HG03196 (cell line): ENCODE measurements around the gene CRIM1.
"Not testable (repeated sequence)": the region's sequence is repeated elsewhere in the genome, so short reads cannot be mapped to it uniquely, and the experiment has no call there.

ENCODE experiments used
- ATAC-seq: cut with Tn5 transposase; IDR thresholded peaks from one replicate; pipeline ENCODE4 v1.9.1; 2021; ENCODE audit not compliant: unreplicated experiment

CRIM1 gene

DNA sequence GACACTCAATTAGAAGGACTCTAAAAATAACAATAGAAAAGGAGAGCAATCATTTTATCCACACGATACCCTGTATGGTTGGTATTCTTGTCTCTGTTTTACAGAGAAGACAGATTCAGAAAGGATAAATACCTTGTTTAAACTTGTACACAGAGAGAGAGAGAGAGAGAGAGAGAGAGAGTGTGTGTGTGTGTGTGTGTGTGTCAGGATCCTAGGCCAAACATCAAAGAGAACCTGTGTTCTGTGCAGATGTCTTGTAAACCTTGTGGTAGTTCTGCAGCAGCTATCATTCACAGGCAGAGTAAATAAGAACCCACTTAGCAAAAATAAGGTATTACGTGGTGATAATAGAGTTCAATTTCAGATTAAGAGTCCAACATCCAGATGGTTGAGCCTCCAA is 4.3 kb upstream of the CRIM1 start:
- ATAC-seq: no peak

DNA sequence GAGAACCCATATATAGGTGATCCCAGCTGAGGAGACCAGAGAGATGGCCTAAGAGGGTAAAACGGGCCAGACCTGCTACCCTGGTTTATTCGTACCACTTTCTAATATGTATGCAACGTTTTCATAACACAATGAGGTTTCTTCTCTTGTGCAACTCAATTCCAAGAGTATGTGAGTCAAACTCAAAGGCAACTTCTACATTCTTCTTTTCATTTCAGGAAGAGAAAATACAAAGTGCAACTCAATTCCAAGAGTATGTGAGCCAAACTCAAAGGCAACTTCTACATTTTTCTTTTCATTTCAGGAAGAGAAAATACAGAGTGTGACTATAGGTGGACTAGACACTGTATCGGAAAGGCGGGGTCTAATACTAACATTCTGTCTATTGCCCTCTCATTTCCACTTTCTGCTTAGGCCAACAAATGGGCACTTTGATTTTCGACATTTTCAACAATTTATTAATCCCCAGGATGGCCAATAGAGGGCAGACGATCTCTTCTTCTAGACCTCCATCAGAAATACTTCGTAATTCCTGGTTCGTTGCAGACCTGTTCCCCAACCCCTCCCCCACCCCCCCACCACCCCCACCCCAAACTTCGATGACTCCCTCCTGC is 3.7 kb upstream of the CRIM1 start:
- ATAC-seq: no peak

DNA sequence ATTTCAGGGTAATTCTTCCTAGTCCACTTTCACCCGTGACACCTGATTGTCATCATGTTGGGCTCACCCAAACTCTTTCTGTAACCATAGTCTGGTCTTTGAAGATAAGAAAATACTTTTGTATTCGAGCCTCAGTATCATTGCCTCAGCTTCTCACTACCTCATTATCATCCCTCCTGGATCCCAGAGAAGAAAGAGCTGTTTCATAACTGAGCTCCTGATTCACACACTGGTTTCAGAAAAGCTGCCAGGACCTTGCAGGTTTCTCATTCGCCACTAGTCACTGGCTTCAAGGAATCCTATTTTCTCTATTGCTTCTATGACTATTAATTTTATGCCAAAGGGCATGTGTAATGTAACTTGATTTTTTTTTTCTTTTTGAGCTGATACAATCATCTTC is 2.9 kb upstream of the CRIM1 start:
- no peak for ATAC-seq

DNA sequence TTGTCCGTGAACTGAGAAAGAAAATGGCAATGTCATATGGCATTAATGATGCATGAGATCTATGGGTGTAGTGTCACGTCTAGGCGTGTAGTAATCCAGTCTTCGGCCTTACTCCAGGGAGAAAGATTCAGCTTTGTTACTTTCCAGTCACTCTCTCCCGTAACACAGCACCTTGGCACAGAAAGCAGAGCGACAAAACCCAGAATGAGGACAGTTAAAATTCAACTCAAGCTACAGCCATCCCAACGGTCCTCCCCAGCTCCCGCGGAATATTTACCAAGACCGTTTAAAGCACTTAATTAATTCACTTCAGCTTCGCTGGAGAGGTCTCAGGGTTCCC is 797 bp upstream of the CRIM1 start:
- ATAC-seq: no peak

DNA sequence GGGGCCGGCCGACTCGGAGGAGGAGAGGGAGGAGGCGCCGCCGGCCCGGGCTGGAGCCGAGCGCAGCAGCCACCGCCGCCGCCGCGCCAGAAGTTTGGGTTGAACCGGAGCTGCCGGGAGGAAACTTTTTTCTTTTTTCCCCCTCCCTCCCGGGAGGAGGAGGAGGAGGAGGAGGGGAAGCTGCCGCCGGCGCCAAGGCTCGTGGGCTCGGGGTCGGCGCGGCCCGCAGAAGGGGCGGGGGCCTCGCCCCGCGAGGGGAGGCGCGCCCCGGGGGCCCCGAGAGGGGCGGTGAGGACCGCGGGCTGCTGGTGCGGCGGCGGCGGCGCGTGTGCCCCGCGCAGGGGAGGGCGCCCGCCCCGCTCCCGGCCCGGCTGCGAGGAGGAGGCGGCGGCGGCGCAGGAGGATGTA is 316 bp downstream of the CRIM1 start:
- ATAC-seq: no peak

DNA sequence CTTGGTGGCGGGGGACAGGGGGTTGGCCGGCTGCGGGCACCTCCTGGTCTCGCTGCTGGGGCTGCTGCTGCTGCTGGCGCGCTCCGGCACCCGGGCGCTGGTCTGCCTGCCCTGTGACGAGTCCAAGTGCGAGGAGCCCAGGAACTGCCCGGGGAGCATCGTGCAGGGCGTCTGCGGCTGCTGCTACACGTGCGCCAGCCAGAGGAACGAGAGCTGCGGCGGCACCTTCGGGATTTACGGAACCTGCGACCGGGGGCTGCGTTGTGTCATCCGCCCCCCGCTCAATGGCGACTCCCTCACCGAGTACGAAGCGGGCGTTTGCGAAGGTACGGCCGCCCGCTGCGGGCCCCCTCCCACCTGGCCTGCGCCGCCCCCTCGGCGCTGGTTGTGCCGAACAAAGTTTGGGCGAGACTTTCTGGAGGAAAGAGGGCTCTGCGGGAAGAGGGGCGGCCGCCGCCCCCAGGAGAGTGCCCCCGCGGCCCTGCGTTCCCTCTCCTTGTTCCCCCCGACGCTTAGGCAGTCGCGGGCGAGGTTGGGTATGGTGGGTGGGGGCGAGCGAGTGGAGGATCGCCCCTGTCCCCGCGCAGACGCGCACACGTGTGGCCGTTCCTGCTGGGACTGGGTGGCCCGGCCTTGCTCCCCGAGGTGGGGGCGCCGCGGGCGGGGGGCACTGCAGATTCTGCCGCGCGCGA is 866 bp downstream of the CRIM1 start:
- peak; percentile 17 for ATAC-seq

DNA sequence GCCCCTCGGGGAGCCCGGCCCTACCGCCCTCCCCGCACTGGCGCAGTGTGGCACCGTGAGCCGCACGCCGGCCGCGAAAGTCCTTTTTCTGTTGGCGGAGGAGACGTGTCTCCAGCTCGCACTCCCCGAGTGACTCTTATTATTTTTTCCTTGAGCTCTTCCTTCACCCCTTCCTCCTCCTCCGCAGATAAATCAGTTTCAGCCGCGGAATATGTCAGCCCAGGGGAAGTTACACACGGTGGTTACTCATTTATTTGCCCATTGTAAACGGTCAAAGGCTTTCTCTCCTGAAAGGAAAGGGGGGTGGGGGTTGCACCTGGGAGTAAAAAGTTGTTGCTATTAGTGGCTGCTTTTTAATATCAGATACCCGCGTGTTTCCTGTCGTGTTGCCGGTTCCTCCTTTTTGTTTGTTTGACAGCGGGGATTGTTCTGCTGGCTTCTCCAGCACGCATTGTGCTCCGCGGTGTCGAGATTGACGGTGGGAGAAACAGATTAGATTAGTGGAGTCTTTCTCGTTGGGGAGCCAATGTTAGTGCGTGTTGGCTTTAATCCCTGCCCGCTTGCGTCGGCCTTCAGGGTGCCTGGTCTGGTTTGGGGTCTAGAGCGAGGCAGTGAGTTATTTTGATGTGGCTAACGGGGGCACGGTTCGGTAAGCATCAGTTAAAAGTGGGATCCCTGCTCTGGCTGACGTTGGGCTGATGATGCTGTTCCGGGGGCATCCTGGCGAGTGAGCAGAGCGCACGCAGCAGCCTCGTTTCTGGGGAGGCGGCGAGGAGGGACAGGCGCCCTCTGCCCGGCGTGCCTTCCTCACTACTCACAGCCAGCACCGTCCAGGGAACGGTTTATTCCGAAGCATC is 1.6 kb downstream of the CRIM1 start:
- ATAC-seq: peak; percentile 41

DNA sequence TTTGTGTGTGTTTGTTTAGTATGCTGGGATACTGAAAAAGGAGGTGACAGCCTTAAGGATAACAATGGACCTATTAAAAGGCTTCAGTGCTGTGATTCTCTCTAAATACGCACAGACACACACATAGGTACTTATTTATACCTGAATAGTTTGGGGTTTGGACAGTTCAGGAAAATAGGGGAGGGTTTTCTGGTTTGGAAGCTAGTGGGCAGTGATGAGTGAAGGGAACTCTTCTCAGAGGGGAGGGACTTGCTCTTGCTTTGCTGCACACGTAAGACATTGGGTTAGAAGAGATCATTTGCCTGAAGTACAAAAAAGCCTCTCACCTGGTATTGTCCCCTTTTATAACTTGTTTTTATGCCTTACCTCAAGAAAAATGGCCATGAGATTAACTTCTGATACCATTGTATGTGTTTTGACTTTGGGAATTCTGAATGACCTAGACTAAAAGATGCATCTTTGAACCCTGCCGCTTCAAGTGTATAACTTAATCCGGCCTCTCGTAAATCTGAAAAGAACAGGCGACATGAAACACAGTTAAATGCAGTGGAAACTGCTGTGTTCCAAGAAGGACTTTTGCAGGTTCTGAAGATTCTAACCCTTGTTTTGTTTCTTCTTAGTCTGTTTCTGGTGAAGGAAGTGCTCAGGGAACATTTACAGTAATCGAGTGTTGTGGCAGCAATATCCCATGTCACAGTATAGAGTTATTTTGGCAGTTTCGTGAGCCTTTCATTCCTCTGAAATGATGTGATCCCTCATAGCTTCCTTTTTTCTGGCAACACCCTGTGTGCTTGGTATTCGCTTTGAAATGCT is 2.5 kb downstream of the CRIM1 start:
- ATAC-seq: peak; percentile 22

DNA sequence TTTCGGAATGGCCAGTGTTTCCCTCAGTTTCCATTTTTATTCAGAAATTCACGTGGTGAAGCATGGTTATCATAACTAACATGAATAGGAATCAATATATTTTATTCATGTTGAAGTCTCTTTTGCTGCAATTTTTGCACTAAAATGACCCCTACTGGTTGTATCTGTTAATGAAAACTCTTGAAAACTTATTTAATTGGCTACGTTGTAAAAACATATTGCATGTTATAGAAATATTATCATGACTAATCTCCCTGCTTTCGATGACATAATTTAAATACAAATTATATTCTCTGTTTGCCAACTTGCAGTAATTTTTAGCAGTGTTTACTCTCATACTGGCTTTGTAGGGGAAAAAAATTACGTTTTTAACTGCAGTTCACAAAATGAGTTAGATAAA is 3.5 kb downstream of the CRIM1 start:
- ATAC-seq: no peak

DNA sequence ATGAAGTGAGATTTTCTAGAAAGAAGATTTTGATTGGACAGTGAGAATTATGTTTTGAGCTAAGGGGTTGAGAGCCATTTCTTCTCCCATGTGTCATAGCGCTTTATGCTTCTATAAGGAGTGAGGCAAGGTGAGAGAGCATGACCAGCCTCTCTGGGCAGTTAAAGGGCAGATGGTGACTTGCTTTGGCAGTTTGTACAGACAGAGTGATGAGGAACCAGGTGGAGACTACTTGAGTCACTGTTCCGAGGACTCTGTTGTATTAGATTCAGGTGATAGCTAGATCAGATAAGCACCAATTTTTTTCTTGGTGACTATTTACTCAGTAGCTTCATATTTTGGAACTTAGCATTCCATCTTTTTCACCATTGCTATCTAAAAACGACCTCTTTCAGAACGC is 4.5 kb downstream of the CRIM1 start:
- no peak for ATAC-seq

DNA sequence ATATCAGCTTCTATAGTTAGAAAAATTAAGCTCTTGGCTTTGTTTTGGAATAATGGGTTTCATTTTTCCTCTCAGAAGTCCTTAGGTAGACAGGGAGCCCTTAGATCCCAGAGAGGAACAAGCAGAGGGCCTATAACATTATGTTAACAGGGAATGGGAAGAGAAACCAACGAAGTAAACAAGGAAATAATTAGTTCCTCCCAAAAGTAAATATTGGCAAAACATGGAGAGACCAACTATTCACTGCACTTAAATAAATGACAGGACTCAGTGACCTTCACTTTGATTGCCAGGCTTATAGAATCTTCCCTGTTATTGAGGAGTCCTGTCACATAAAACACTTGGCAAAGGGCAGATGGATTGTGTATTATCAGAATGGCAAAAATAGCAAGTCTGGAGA is 5.3 kb downstream of the CRIM1 start:
- ATAC-seq: no peak

DNA sequence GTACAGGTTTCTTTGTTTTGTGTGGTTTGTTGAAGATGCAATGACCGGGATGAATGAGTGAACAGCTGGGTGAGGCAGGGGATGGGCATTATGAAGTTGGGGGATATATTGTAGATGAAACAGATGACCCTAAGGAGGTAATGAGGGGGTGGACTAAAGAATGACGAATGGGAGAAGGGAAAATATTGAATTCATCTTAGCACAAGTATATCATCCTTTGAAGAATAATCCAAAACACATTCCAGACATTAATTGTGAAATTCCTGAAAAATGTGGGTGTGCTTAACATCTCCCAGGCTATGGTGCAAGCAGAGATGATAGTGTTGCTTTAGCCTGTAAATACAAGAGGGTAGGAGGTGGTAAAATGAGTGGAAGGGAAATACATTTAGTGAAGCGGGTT is 5.8 kb downstream of the CRIM1 start:
- no peak for ATAC-seq

DNA sequence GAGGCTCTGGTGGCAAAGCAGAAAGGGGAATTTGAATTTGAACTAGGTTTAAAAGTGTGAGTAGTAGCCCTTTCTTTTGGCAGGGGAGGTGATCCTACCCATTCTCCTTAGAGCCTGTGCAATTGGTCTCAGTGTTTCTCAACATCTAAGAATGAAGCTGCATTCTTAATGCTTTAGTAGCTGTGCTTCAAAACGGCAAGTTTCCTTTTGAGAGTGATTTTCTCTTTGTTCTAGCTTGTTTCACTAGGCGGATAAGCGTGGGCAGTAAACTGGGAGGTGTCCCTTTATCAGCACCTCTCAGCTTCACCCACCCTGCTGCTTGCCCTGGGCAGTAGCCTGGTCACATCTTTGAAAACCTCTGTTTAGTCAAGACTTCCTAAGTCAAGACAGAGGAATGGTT is 6.7 kb downstream of the CRIM1 start:
- ATAC-seq: no peak

DNA sequence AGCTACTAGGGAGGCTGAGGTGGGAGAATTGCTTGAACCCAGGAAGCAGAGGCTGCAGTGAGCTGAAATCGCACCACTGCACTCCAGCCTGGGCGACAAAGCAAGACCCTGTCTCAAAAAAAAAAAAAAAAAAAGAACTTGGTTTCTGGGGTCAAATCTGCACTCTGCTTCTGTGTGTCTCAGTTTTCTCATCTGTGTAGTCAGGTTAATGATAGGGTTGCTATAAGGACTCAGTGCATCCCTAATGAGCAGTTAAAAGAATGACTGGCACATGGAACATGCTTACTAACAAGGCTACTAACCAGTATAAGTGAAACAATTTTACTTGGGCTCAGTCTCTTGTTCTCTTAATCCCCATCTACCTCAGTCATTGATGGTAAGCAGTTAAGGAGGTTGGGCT is 7.5 kb downstream of the CRIM1 start:
- not testable (repeated sequence) for ATAC-seq

DNA sequence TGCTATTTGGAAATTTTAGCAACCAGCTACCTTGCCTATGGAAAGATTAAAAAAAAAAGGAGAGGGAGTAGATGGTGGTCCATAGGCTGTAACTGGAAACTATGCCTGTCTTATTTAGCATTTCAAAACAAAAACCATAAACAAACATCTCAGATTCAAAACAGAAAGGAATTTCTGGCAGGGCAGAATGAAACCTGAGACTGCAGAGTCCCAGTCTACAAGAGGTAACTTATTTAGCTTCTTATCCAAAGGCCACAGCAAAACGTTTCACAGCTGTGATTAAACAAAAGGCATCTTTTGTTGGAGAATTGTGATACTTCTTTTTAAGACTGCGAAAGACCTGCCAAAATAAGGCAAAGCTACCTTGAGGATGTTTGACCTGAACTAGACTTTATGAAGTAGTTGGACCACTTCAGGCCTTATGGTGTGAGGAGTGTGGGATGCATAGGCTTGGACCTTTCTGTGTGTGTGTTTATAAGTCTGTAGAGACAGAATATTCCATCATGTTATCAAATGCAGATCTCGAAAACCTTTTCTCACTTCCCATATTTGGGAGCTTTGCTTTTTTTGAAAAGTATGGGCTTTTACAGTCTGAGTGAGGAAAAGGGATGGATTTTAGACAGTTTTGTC is 11.0 kb downstream of the CRIM1 start:
- ATAC-seq: no peak

DNA sequence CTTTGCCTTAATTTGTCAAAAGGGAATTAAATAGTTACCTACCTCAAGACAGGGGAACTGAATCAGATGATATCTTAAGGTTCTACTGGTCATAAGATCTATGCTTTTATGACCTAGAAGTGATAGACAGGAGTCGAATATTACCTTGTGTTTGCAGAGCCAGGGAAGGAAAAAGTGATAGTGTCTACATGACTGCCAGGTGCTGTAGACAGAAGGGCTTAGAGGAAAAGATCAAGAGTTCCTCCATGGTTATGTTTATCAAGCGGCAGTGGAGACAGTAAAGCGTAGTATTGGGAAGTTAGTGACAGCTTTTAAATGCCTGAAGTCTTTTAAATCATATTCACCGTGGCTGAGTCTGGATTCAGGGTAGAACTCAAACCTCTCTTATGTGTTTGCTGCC is 11.9 kb downstream of the CRIM1 start:
- ATAC-seq: no peak

DNA sequence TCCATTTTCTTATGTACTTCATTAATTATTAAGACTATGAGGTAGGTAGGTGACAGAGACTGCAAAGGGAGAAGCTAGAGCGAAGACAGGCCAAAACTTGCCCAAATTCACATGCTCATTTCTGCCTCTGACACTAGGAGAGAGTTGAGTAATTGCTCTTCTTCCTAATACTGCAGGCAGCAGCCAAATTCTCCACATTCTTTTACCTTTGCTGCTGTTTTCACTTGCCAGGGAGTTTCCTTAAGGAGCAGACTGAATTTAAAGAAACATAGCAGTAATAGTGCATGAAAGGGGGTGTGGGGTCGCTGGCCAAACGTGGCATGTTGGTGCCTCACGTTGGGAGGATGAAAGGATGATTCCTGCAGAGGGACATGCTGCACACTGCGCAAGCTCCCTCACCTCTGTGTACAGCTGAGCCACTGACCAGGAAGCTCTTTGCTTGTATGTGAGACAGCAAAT is 12.3 kb downstream of the CRIM1 start:
- ATAC-seq: no peak

DNA sequence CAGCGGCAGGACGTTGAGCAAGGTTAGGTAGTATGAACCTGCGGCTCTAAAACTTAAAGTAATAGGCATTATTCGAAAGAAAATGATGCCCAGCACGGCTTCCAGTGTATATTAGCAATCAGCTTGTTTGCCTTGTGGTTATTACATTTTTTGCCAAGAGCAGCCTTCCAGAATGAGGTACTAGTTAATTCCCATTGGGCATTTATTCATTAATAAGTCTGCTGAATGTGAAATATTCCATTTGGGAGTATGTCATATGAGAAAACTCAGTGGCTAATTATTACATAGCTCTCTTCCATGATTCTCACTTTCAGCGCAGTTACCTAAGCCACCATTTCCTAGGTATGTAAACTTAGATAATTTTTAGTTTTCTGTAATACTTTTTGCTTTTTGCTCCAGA is 12.9 kb downstream of the CRIM1 start:
- ATAC-seq: no peak

DNA sequence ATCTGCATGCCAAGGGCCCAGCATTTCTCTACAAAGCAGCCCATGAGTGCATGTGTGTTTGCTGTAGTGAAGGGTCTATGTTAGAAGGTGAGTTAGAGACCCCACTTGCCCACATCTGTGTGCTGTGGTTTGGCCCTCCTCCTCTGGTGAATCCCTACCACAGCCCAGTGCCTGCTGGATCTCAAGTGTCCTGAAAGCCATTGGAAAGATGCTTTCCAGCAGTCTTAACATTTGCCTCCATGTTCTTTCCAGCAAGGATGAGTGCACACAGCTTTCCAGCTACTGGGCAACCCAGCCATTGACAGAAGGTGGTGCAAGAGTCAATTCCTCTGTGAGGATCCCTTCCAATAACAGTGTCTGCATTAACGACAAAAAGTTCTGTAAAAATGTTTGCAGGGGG is 13.6 kb downstream of the CRIM1 start:
- ATAC-seq: no peak

DNA sequence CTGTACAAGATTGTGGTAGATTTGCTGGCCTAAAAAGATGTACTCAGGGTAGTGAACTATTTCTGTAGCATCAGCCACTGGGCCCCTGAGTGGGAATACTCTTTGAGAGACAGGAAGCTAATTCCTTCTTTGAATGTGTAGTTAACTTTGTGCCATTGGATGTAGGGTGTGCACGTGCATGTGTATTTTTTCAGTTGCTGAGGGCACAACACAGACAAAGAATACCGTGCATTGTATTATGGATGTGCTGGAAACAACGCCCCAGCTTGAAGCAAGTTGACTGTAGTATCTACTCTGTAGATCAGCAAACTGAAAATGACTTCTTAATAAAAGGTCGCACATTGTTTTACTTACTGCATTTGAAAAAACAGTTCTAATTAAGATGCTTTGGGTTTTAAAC is 14.1 kb downstream of the CRIM1 start:
- ATAC-seq: no peak

DNA sequence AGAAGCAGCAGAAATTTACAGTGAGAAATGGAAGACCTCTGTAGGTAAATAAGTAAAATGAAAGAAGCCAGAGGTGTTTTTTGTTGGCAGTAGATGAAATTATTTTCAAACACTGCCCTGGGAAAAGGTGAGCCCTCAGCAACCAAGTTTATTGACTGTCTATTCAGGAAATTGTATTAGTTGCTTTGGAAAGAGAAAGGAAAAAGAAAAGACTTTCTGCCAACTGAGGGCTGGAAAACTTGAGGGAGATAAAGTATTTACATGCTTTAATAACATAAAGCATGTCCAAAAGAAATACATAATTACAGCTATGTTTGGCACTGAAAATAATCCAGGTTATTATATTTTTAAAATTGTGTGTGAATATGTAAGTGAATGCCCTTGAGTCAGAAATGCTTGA is 14.7 kb downstream of the CRIM1 start:
- no peak for ATAC-seq
